IMR-90 (cell line): ENCODE measurements around the gene ELP4. TPM values are rescaled to one million over a fixed set of nuclear protein-coding genes. Genes with fewer than 3 reads are reported as not detected.

ENCODE experiments used
- ATAC-seq: fragments of 200-7000 bp; cut with Tn5 transposase; 2 replicates; pipeline ENCODE4 v1.9.1; 2020; ENCODE audit warnings: low read depth, mild to moderate bottlenecking, moderate library complexity
- BruUV-seq: library from RNA; stranded (reverse); fragments of 400-500 nt; replicated peaks from 2 replicates; lab custom pipeline; 2021; lab: Mats Ljungman, UMichigan
- CTCF ChIA-PET: fragments of 300-600 bp; formaldehyde crosslinking; extraction: SDS; loops from one replicate; lab custom pipeline; 2021; ENCODE audit warnings: antibody characterized with exemption; lab: Yijun Ruan, JAX
- POLR2A ChIA-PET: fragments of 300-600 bp; sonication (Branson Sonifier 250); formaldehyde crosslinking; loops from one replicate; lab custom pipeline; 2022; ENCODE audit warnings: antibody characterized with exemption; ENCODE audit not compliant: unreplicated experiment; lab: Charles Lee
- DNase-seq: peaks from one replicate; pipeline ENCODE4 v3.0.0; 2013
- H2AFZ ChIP-seq: replicated peaks from 2 replicates; pipeline ENCODE3; 2013; ENCODE audit warnings: low read length, mild to moderate bottlenecking; ENCODE audit not compliant: poor library complexity
- H2AK5ac ChIP-seq: 2 replicates; pipeline ENCODE4 v1.6.1; 2013; ENCODE audit warnings: low read depth, low read length, inconsistent platforms
- H2AK9ac ChIP-seq: replicated peaks from 2 replicates; pipeline ENCODE3; 2013; ENCODE audit warnings: mild to moderate bottlenecking, low read depth, low read length, moderate library complexity; ENCODE audit not compliant: poor library complexity
- H2BK120ac ChIP-seq: 2 replicates; pipeline ENCODE4 v1.6.1; 2013; ENCODE audit warnings: low read depth, low read length, inconsistent platforms
- H2BK15ac ChIP-seq: 3 replicates; pipeline ENCODE4 v1.6.1; 2013; ENCODE audit warnings: low read depth, low read length, inconsistent platforms
- H2BK20ac ChIP-seq: 2 replicates; pipeline ENCODE4 v1.6.1; 2013; ENCODE audit warnings: low read depth, mild to moderate bottlenecking, inconsistent platforms, low read length, moderate library complexity
- H2BK5ac ChIP-seq: 2 replicates; pipeline ENCODE4 v1.6.1; 2013; ENCODE audit warnings: mild to moderate bottlenecking, low read depth, low read length, inconsistent platforms; ENCODE audit not compliant: poor library complexity, severe bottlenecking
- H3K14ac ChIP-seq: replicated peaks from 2 replicates; pipeline ENCODE4 v1.6.1; 2013; ENCODE audit warnings: low read depth, low read length, inconsistent platforms
- H3K18ac ChIP-seq: 2 replicates; pipeline ENCODE4 v1.6.1; 2013; ENCODE audit warnings: low read depth, low read length, control low read depth
- H3K23ac ChIP-seq: 2 replicates; pipeline ENCODE4 v1.6.1; 2013; ENCODE audit warnings: low read depth, low read length, inconsistent platforms
- H3K27ac ChIP-seq: 2 replicates; pipeline ENCODE4 v1.5.1; 2013; ENCODE audit warnings: mild to moderate bottlenecking, control low read depth, low read length; ENCODE audit not compliant: insufficient read depth
- H3K27me3 ChIP-seq: 2 replicates; pipeline ENCODE4 v1.6.1; 2013; ENCODE audit warnings: low read length; ENCODE audit not compliant: control insufficient read depth, insufficient read depth
- H3K36me3 ChIP-seq: 2 replicates; pipeline ENCODE4 v1.6.1; 2013; ENCODE audit warnings: low read length, mixed read lengths; ENCODE audit not compliant: control insufficient read depth, insufficient read depth
- H3K4ac ChIP-seq: 2 replicates; pipeline ENCODE4 v1.6.1; 2013; ENCODE audit warnings: low read depth, low read length, inconsistent platforms
- H3K4me1 ChIP-seq: 2 replicates; pipeline ENCODE4 v1.6.1; 2013; ENCODE audit warnings: low read length, mixed read lengths; ENCODE audit not compliant: control insufficient read depth, insufficient read depth
- H3K4me2 ChIP-seq: 2 replicates; pipeline ENCODE4 v1.6.1; 2013; ENCODE audit warnings: low read depth, mild to moderate bottlenecking, control low read depth, low read length, moderate library complexity
- H3K4me3 ChIP-seq: 2 replicates; pipeline ENCODE4 v1.5.1; 2013; ENCODE audit warnings: low read depth, mild to moderate bottlenecking, control low read depth, low read length, moderate library complexity; ENCODE audit not compliant: insufficient read depth
- H3K56ac ChIP-seq: 2 replicates; pipeline ENCODE4 v1.6.1; 2013; ENCODE audit warnings: low read length, inconsistent platforms; ENCODE audit not compliant: insufficient read depth; ENCODE audit errors: extremely low read depth
- H3K79me1 ChIP-seq, 2 experiments: 2 replicates each; pipeline ENCODE4 v1.6.1; 2013; ENCODE audit warnings: low read length in 2 of 2, inconsistent platforms in 1 of 2, low read depth in 1 of 2
- H3K9ac ChIP-seq: 2 replicates; pipeline ENCODE4 v1.6.1; 2013; ENCODE audit warnings: low read depth, low read length, control low read depth
- H3K9me1 ChIP-seq: 2 replicates; pipeline ENCODE4 v1.6.1; 2013; ENCODE audit warnings: low read length, inconsistent platforms; ENCODE audit not compliant: insufficient read depth
- H3K9me3 ChIP-seq: 2 replicates; pipeline ENCODE4 v1.6.1; 2013; ENCODE audit warnings: low read length; ENCODE audit not compliant: control insufficient read depth, insufficient read depth
- H4K20me1 ChIP-seq: 2 replicates; pipeline ENCODE4 v1.6.1; 2013; ENCODE audit warnings: low read length, inconsistent platforms; ENCODE audit not compliant: insufficient read depth
- H4K5ac ChIP-seq: 2 replicates; pipeline ENCODE4 v1.6.1; 2013; ENCODE audit warnings: mild to moderate bottlenecking, low read depth, low read length, control low read depth
- H4K8ac ChIP-seq, 2 experiments: 2 replicates each; pipeline ENCODE4 v1.6.1; 2013; ENCODE audit warnings: low read depth in 2 of 2, low read length in 2 of 2, control low read depth in 1 of 2, inconsistent platforms in 1 of 2
- H4K91ac ChIP-seq: 2 replicates; pipeline ENCODE4 v1.6.1; 2013; ENCODE audit warnings: low read depth, low read length, inconsistent platforms; ENCODE audit not compliant: insufficient read depth
- BHLHE40 ChIP-seq: fragments of 150-350 bp; IDR thresholded peaks from 2 replicates; pipeline ENCODE4 v1.6.1; 2016; ENCODE audit warnings: mild to moderate bottlenecking, low read depth, low read length
- CEBPB ChIP-seq: IDR thresholded peaks from 2 replicates; pipeline ENCODE4 v1.6.1; 2012; ENCODE audit warnings: low read depth, low read length, improper control_type of control experiment
- CTCF ChIP-seq: conservative IDR thresholded peaks from 2 replicates; pipeline ENCODE4 v1.5.1; 2012; ENCODE audit warnings: mild to moderate bottlenecking, low read depth, low read length, improper control_type of control experiment
- POLR2A ChIP-seq: IDR thresholded peaks from 2 replicates; pipeline ENCODE4 v1.6.1; 2012; ENCODE audit warnings: mild to moderate bottlenecking, low read depth, low read length
- RAD21 ChIP-seq: IDR thresholded peaks from 2 replicates; pipeline ENCODE4 v1.6.1; 2012; ENCODE audit warnings: low read length, improper control_type of control experiment
- SMC3 ChIP-seq: fragments of 150-350 bp; IDR thresholded peaks from 2 replicates; pipeline ENCODE4 v1.6.1; 2016; ENCODE audit warnings: low read depth, mild to moderate bottlenecking, antibody characterized with exemption, low read length, moderate library complexity
- WGBS, 2 experiments: methylation state at CpG; one replicate each; pipeline versions ENCODE4 v1.1.5 to v1.1.7; 2013; ENCODE audit warnings: missing lambda C conversion rate in 2 of 2; ENCODE audit not compliant: insufficient read length in 1 of 2; ENCODE audit errors: extremely low coverage in 2 of 2; 5-methylcytosine and 5-hydroxymethylcytosine counted together
- dilution Hi-C: fragments of 300-500 bp; cut with HindIII; formaldehyde crosslinking; loops from one replicate; pipeline ENCODE4 v1.14.3; 2018; ENCODE audit warnings: low sequenced_read_pairs; ENCODE audit not compliant: unreplicated experiment
- in situ Hi-C: fragments of 300-500 bp; cut with MboI; formaldehyde crosslinking; loops from 3 replicates; pipeline ENCODE4 v1.14.3; 2019; ENCODE audit warnings: low sequenced_read_pairs, inconsistent platforms, mixed read lengths
- intact Hi-C: fragments of 100-400 bp; cut with micrococcal nuclease; formaldehyde crosslinking; loops from 2 replicates; pipeline ENCODE4 v1.10.0; 2022
- polyA plus RNA-seq, 3 experiments: library from polyadenylated mRNA; depleted of rRNA; stranded (reverse); fragments of >200 nt; gene quantifications; 2 replicates each; pipeline ENCODE4 v1.2.3, GENCODE V29; 2012; ENCODE audit warnings: low replicate concordance in 1 of 3
- total RNA-seq: library from RNA; depleted of rRNA; stranded (reverse); fragments of >200 nt; gene quantifications from 2 replicates; pipeline ENCODE4 v1.2.3, GENCODE V29; 2012
- TF ChIP-seq, protein P1 (sequence below): fragments of 150-350 bp; IDR thresholded peaks from 2 replicates; pipeline ENCODE4 v1.6.1; 2016; ENCODE audit warnings: low read depth, mild to moderate bottlenecking, low read length, moderate library complexity, borderline replicate concordance

The ELP4 gene
- total and polyA plus RNA-seq, 2 of the 4 experiments (the other 2 are of a cell fraction) = 8.4 to 20.4 TPM

- Histone ChIP-seq H3K9me3 (no peaks in the 10 kb centered on the region), H3K79me1 (no peaks in the 10 kb centered on the region), H4K91ac (no peak overlapping the region), H3K56ac (no peak overlapping the region), H3K23ac (no peak overlapping the region), H3K4me1 (no peaks in the 10 kb centered on the region), H2BK15ac (no peak overlapping the region), H3K36me3 (no peaks in the 10 kb centered on the region), H2BK5ac (no peak overlapping the region), H2AK9ac (no peak overlapping the region), H4K20me1 (no peaks in the 10 kb centered on the region), H4K5ac (no peak overlapping the region), H2BK20ac (no peak overlapping the region), H3K14ac (no peak overlapping the region), H3K4me3 (no peak overlapping the region), H4K8ac (no peak overlapping the region), H3K27me3 (no peaks in the 10 kb centered on the region), H3K27ac (no peak overlapping the region), H3K9me1 (no peaks in the 10 kb centered on the region), H2AFZ (no peak overlapping the region), H3K4ac (no peak overlapping the region), H2AK5ac (no peak overlapping the region), H2BK120ac (no peak overlapping the region), H3K4me2 (no peak overlapping the region), H3K18ac (no peak overlapping the region), H3K9ac (no peak overlapping the region)
- ATAC-seq (no peak), DNase-seq (peak; percentile 36)
- intact Hi-C loops = loop anchor here (2.0 kb wide), 2 partner anchors 229 to 535 kb away; no protein-coding TSS in a partner anchor
- dilution Hi-C loops = no loop called here
- POLR2A ChIA-PET = no interaction called here
- CTCF ChIA-PET = interaction anchor here (0.7 to 2.4 kb wide), 8 partner anchors 9 to 241 kb away, joined by 3 to 14 read pairs (median 4); no protein-coding TSS in a partner anchor
- BruUV-seq = no TSS peak
- in situ Hi-C loops = no loop called here
- no CpG with 5 or more reads among the region's 3 CpGs for WGBS, 2 experiments
- TF ChIP-seq, protein P1, sequence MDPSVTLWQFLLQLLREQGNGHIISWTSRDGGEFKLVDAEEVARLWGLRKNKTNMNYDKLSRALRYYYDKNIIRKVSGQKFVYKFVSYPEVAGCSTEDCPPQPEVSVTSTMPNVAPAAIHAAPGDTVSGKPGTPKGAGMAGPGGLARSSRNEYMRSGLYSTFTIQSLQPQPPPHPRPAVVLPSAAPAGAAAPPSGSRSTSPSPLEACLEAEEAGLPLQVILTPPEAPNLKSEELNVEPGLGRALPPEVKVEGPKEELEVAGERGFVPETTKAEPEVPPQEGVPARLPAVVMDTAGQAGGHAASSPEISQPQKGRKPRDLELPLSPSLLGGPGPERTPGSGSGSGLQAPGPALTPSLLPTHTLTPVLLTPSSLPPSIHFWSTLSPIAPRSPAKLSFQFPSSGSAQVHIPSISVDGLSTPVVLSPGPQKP = no peak
- TF ChIP-seq CTCF (peak; percentile 46), POLR2A (no peak), RAD21 (peak; percentile 41), SMC3 (peak; percentile 43; the same call in 1 of the 2 replicates), CEBPB (no peak), BHLHE40 (no peak)
Observed at GRCh38 chr11:31641477-31642062, 132.0 kb downstream of the ELP4 start.
